ENCODE results near the gene MYO1G. TPM values are rescaled to one million over a fixed set of nuclear protein-coding genes. Genes with fewer than 3 reads are reported as not detected.

MYO1G gene
- total and polyA plus RNA-seq, 10 of the 15 experiments (the other 5 are each of a cell fraction or from before 2014, with no cell fraction given): 1.8 to 232 (median 134) TPM

GRCh38 chr7:45026984-45027773, 48.4 kb upstream of the MYO1G start:
- peak overlapping the region; percentile 98 for H3K27ac ChIP-seq (ENCODE audit: control insufficient read depth, insufficient read depth)
- POLR2A ChIA-PET: interaction anchor here (0.6 to 12.6 kb wide), 9 partner anchors 10 to 421 kb away, joined by 3 to 177 read pairs (median 3); partner anchors contain the start of genes CCM2, MYO1G and OGDH
- peak overlapping the region; percentile 58 for H3K4me3 ChIP-seq
- BruUV-seq (replicated peaks): no TSS peak
- DNase-seq (ENCODE audit: low read depth, low spot score): peak; percentile 40
- H3K9ac ChIP-seq (ENCODE audit: control insufficient read depth, insufficient read depth, low read length): peak overlapping the region; percentile 81
- CTCF ChIA-PET: interaction anchor here (1.0 to 3.3 kb wide), 9 partner anchors 11 to 178 kb away, joined by 3 to 23 read pairs (median 6); partner anchors contain the start of genes MYO1G and TBRG4
- FAIRE-seq: peak; percentile 78
- in situ Hi-C loops (cut with MboI) (no loop called here), intact Hi-C loops (cut with micrococcal nuclease; ENCODE audit: unreplicated experiment) (loop anchor here (2.0 to 10.0 kb wide), 4 partner anchors 26 to 392 kb away; partner anchors contain the start of genes CCM2, MYO1G and TBRG4)
- H3K79me2 ChIP-seq (ENCODE audit: control insufficient read depth, insufficient read depth, low read length): peaks cover 69% of the 10 kb centered on the region
- H2AFZ ChIP-seq (ENCODE audit: control insufficient read depth, low read depth, low read length): peak overlapping the region; percentile 55
- peaks cover 33% of the 10 kb centered on the region for H3K4me1 ChIP-seq (ENCODE audit: control insufficient read depth, insufficient read depth, low read length)
- SMC1A ChIA-PET (ENCODE audit: uncharacterized antibody, unreplicated experiment): interaction anchor here (0.6 to 5.9 kb wide), 12 partner anchors 9 to 88 kb away, joined by 3 to 76 read pairs (median 9); partner anchors contain the start of genes CCM2 and MYO1G
- H3K9me3 ChIP-seq (replicated peaks; ENCODE audit: control insufficient read depth, insufficient read depth, low read length): no peaks in the 10 kb centered on the region
- H3K27me3 ChIP-seq (replicated peaks in 1 of 2; ENCODE audit: control insufficient read depth in 2 of 2, insufficient read depth in 2 of 2, low read length in 1 of 2): no peaks in the 10 kb centered on the region
- peak; percentile 71 for ATAC-seq
- H3K4me2 ChIP-seq (ENCODE audit: control insufficient read depth, insufficient read depth): peak overlapping the region; percentile 100
- RAD21 ChIA-PET (ENCODE audit: unreplicated experiment): interaction anchor here (0.7 to 7.8 kb wide), 13 partner anchors 10 to 84 kb away, joined by 3 to 66 read pairs (median 4); partner anchors contain the start of gene CCM2
- peaks cover 0 to 4% of the 10 kb centered on the region in 2 experiments; a peak in 1 of 4 replicates for H3K36me3 ChIP-seq (ENCODE audit: control insufficient read depth in 2 of 2, insufficient read depth in 2 of 2, low read length in 1 of 2)
- no peaks in the 10 kb centered on the region for H4K20me1 ChIP-seq (ENCODE audit: control insufficient read depth, insufficient read depth)
- 2% methylated on average over 10 of the region's 10 CpGs for WGBS (ENCODE audit: insufficient coverage, insufficient replicate concordance, low lambda C conversion rate, missing lambda C conversion rate)
- TF ChIP-seq ZNF622 (IDR thresholded peaks at IDR 0.05) (no peak), TARDBP (IDR thresholded peaks at IDR 0.05; ENCODE audit: borderline replicate concordance) (no peak), KLF5 (IDR thresholded peaks at IDR 0.05; ENCODE audit: partially characterized antibody) (no peak), KAT2A (conservative IDR thresholded peaks at IDR 0.05; ENCODE audit: control insufficient read depth, low read depth, low read length) (no peak), REST (IDR thresholded peaks at IDR 0.05; ENCODE audit: low read depth, low read length) (no peak), IRF4 (IDR thresholded peaks at IDR 0.05; ENCODE audit: low read depth, low read length) (no peak), ZZZ3 (IDR thresholded peaks at IDR 0.05; ENCODE audit: control insufficient read depth, insufficient read length, low read depth) (no peak), ATF3 (IDR thresholded peaks at IDR 0.05; ENCODE audit: borderline replicate concordance, extremely low read depth, low read depth, low read length) (no peak), GATAD2B (conservative IDR thresholded peaks at IDR 0.05; ENCODE audit: low read depth) (no peak), BHLHE40 (IDR thresholded peaks at IDR 0.05; ENCODE audit: borderline replicate concordance in 1 of 2, low read depth in 2 of 2, low read length in 1 of 2) (peak in 1 of 2 experiments; percentile 58; a peak in 1 of 4 replicates), PML (IDR thresholded peaks at IDR 0.05; ENCODE audit: low read length) (0 out of 2 replicates have a peak, but pooled peaks have one; percentile 42), BMI1 (IDR thresholded peaks at IDR 0.05; ENCODE audit: borderline replicate concordance) (no peak), NR2F1 (conservative IDR thresholded peaks at IDR 0.05) (no peak), TAF1 (IDR thresholded peaks at IDR 0.05; ENCODE audit: borderline replicate concordance, low read depth, low read length) (peak; percentile 56; the same call in 1 of the 2 replicates)
- TF ChIP-seq, protein P1, sequence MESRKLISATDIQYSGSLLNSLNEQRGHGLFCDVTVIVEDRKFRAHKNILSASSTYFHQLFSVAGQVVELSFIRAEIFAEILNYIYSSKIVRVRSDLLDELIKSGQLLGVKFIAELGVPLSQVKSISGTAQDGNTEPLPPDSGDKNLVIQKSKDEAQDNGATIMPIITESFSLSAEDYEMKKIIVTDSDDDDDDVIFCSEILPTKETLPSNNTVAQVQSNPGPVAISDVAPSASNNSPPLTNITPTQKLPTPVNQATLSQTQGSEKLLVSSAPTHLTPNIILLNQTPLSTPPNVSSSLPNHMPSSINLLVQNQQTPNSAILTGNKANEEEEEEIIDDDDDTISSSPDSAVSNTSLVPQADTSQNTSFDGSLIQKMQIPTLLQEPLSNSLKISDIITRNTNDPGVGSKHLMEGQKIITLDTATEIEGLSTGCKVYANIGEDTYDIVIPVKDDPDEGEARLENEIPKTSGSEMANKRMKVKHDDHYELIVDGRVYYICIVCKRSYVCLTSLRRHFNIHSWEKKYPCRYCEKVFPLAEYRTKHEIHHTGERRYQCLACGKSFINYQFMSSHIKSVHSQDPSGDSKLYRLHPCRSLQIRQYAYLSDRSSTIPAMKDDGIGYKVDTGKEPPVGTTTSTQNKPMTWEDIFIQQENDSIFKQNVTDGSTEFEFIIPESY (IDR thresholded peaks at IDR 0.05): no peak
- TF ChIP-seq, protein P2, sequence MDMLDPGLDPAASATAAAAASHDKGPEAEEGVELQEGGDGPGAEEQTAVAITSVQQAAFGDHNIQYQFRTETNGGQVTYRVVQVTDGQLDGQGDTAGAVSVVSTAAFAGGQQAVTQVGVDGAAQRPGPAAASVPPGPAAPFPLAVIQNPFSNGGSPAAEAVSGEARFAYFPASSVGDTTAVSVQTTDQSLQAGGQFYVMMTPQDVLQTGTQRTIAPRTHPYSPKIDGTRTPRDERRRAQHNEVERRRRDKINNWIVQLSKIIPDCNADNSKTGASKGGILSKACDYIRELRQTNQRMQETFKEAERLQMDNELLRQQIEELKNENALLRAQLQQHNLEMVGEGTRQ (IDR thresholded peaks at IDR 0.05; ENCODE audit: borderline replicate concordance, low read depth, low read length): no peak

Measured in GM12878 (cell line).